GM23338 (cell line): Measurements from ENCODE around the gene SUGCT. TPM values are rescaled to one million over a fixed set of nuclear protein-coding genes. Genes with fewer than 3 reads are reported as not detected.

Source experiments
- ATAC-seq: fragments of 200-7000 bp; cut with Tn5 transposase; 3 replicates; pipeline ENCODE4 v1.9.1; 2020
- DNase-seq: peaks from one replicate; pipeline ENCODE4 v3.0.0-alpha.2; 2015; ENCODE audit warnings: low spot score
- H2AFZ ChIP-seq: fragments of 200-600 bp; sonication (generic); 2 replicates; pipeline ENCODE4 v1.8.0; 2016; ENCODE audit warnings: antibody characterized with exemption, mild to moderate bottlenecking, moderate library complexity
- H3F3A ChIP-seq: fragments of 200-600 bp; sonication (generic); replicated peaks from 2 replicates; pipeline ENCODE4 v1.8.0; 2017; ENCODE audit warnings: antibody characterized with exemption, mixed run types, low read depth
- H3K27ac ChIP-seq: fragments of 200-600 bp; sonication (generic); 2 replicates; pipeline ENCODE4 v1.6.1; 2016; ENCODE audit warnings: low read depth
- H3K27me3 ChIP-seq: fragments of 200-600 bp; sonication (generic); 2 replicates; pipeline ENCODE4 v1.8.0; 2016; ENCODE audit warnings: mild to moderate bottlenecking, mixed run types, moderate library complexity; ENCODE audit not compliant: insufficient read depth
- H3K36me3 ChIP-seq: fragments of 200-600 bp; sonication (generic); 2 replicates; pipeline ENCODE4 v1.8.0; 2016; ENCODE audit warnings: mild to moderate bottlenecking; ENCODE audit not compliant: insufficient read depth
- H3K4me1 ChIP-seq: fragments of 200-600 bp; sonication (generic); 2 replicates; pipeline ENCODE4 v1.8.0; 2016; ENCODE audit warnings: mild to moderate bottlenecking, moderate library complexity; ENCODE audit not compliant: insufficient read depth
- H3K4me2 ChIP-seq: fragments of 200-600 bp; sonication (generic); 2 replicates; pipeline ENCODE4 v1.7.1; 2017; ENCODE audit warnings: mixed run types
- H3K4me3 ChIP-seq: fragments of 200-600 bp; sonication (generic); 2 replicates; pipeline ENCODE4 v1.6.1; 2016; ENCODE audit warnings: mixed run types
- H3K79me2 ChIP-seq: fragments of 200-600 bp; sonication (generic); replicated peaks from 2 replicates; pipeline ENCODE4 v1.8.0; 2017; ENCODE audit warnings: mild to moderate bottlenecking; ENCODE audit not compliant: insufficient read depth
- H3K9me2 ChIP-seq: fragments of 200-600 bp; sonication (generic); 2 replicates; pipeline ENCODE4 v1.8.0; 2017; ENCODE audit not compliant: insufficient read depth
- H4K20me1 ChIP-seq: fragments of 200-600 bp; sonication (generic); replicated peaks from 2 replicates; pipeline ENCODE4 v1.8.0; 2017; ENCODE audit warnings: mild to moderate bottlenecking; ENCODE audit not compliant: insufficient read depth
- H3K27ac Mint-ChIP-seq: 2 replicates; pipeline ENCODE4 v1.8.0; 2020; ENCODE audit warnings: inconsistent platforms, mild to moderate bottlenecking, moderate library complexity, mixed read lengths
- H3K27me3 Mint-ChIP-seq: 3 replicates; pipeline ENCODE4 v1.8.0; 2022; ENCODE audit warnings: low read depth, mild to moderate bottlenecking, moderate library complexity, mixed read lengths, inconsistent platforms; ENCODE audit not compliant: insufficient read depth, poor library complexity
- H3K36me3 Mint-ChIP-seq: 3 replicates; pipeline ENCODE4 v1.8.0; 2021; ENCODE audit warnings: low read depth, mild to moderate bottlenecking, inconsistent platforms, moderate library complexity, mixed read lengths
- H3K4me1 Mint-ChIP-seq: 3 replicates; pipeline ENCODE4 v1.8.0; 2020; ENCODE audit warnings: mild to moderate bottlenecking, inconsistent platforms, mixed read lengths
- H3K4me3 Mint-ChIP-seq: 3 replicates; pipeline ENCODE4 v1.8.0; 2021; ENCODE audit warnings: moderate library complexity, mild to moderate bottlenecking, inconsistent platforms, mixed read lengths
- H3K9me3 Mint-ChIP-seq: 3 replicates; pipeline ENCODE4 v1.8.0; 2020; ENCODE audit warnings: moderate library complexity, mild to moderate bottlenecking, inconsistent platforms, mixed read lengths
- CREB1 ChIP-seq: fragments of 250-450 bp; sonication (Bioruptor Pico); IDR thresholded peaks from 2 replicates; pipeline ENCODE4 v1.5.0; 2020; ENCODE audit warnings: low read depth, mild to moderate bottlenecking, moderate library complexity
- EZH2phosphoT487 ChIP-seq: fragments of 200-600 bp; sonication (generic); IDR thresholded peaks from one replicate; pipeline ENCODE4 v1.8.1; 2018; ENCODE audit warnings: antibody characterized with exemption; ENCODE audit not compliant: unreplicated experiment
- STAT1 ChIP-seq: IDR thresholded peaks from one replicate; pipeline ENCODE4 v1.6.1; 2016; ENCODE audit warnings: antibody characterized with exemption; ENCODE audit not compliant: unreplicated experiment
- ZNF114 ChIP-seq: fragments of 250-450 bp; sonication (Bioruptor Pico); IDR thresholded peaks from 2 replicates; pipeline ENCODE4 v1.5.0; 2020; ENCODE audit warnings: mild to moderate bottlenecking, moderate library complexity
- ZNF331 ChIP-seq: fragments of 250-450 bp; sonication (Bioruptor Pico); IDR thresholded peaks from 2 replicates; pipeline ENCODE4 v1.5.0; 2020; ENCODE audit warnings: low read depth, mild to moderate bottlenecking, moderate library complexity
- polyA plus RNA-seq: library from polyadenylated mRNA; unstranded; fragments of >200 nt; fragmentation: Nextera tagmentation; extraction: Ambion mirVana; gene quantifications from 2 replicates; pipeline ENCODE4 v1.2.1, GENCODE V29; 2016
- total RNA-seq: library from RNA; depleted of rRNA; stranded (reverse); fragments of >200 nt; shearing (Covaris generic); gene quantifications from 2 replicates; pipeline ENCODE4 v1.2.3, GENCODE V29; 2014
- TF ChIP-seq, protein P1 (sequence below): IDR thresholded peaks from one replicate; pipeline ENCODE4 v1.6.1; 2018; ENCODE audit warnings: antibody characterized with exemption; ENCODE audit not compliant: unreplicated experiment
- TF ChIP-seq, protein P2 (sequence below), 2 experiments: fragments of 200-600 bp in 1 of 2; sonication (generic) in 1 of 2; conservative IDR thresholded peaks; 2 replicates each; pipeline versions ENCODE4 v1.5.1 to v1.6.1; 2016 to 2017; ENCODE audit warnings: antibody characterized with exemption in 2 of 2, low read depth in 2 of 2, mild to moderate bottlenecking in 2 of 2, moderate library complexity in 1 of 2
- TF ChIP-seq, protein P3 (sequence below): fragments of 250-450 bp; sonication (Bioruptor Pico); IDR thresholded peaks from 2 replicates; pipeline ENCODE4 v1.5.0; 2020; ENCODE audit warnings: mild to moderate bottlenecking, moderate library complexity

Gene SUGCT
- total and polyA plus RNA-seq, 2 experiments from 2014 or later = 4.2 to 5.6 TPM

DNA sequence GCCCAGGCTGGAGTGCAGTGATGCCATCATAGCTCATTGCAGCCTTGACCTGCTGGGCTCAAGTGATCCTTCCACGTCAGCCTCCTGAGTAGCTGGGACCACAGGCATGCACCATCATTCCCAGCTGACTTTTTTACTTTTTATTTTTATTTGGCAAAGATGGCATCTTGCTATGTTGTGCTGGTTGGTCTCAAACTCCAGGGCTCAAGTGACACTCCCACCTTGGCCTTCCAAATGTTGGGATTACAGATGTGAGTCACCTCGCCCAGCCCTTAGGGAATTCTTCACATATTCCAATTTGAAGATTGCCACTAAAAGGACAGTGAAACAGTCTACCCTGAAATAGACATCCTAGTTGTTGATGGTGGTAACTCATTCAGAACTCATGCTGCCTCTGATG is 27.7 kb downstream of the SUGCT start:
- Histone ChIP-seq H2AFZ (no peak overlapping the region), H3K27ac (no peak overlapping the region), H3K4me3 (no peak overlapping the region), H3F3A (no peaks in the 10 kb centered on the region), H4K20me1 (no peaks in the 10 kb centered on the region), H3K79me2 (no peaks in the 10 kb centered on the region), H3K36me3 (no peaks in the 10 kb centered on the region), H3K9me2 (no peaks in the 10 kb centered on the region), H3K27me3 (no peaks in the 10 kb centered on the region), H3K4me2 (no peak overlapping the region), H3K4me1 (no peaks in the 10 kb centered on the region)
- H3K4me1 Mint-ChIP-seq = no peaks in the 10 kb centered on the region
- H3K36me3 Mint-ChIP-seq = no peaks in the 10 kb centered on the region
- H3K9me3 Mint-ChIP-seq = no peaks in the 10 kb centered on the region; the same call in 2 of the 3 replicates
- DNase-seq = no peak
- H3K4me3 Mint-ChIP-seq = no peak overlapping the region
- no peak for ATAC-seq
- no peaks in the 10 kb centered on the region for H3K27me3 Mint-ChIP-seq
- TF ChIP-seq, protein P1, sequence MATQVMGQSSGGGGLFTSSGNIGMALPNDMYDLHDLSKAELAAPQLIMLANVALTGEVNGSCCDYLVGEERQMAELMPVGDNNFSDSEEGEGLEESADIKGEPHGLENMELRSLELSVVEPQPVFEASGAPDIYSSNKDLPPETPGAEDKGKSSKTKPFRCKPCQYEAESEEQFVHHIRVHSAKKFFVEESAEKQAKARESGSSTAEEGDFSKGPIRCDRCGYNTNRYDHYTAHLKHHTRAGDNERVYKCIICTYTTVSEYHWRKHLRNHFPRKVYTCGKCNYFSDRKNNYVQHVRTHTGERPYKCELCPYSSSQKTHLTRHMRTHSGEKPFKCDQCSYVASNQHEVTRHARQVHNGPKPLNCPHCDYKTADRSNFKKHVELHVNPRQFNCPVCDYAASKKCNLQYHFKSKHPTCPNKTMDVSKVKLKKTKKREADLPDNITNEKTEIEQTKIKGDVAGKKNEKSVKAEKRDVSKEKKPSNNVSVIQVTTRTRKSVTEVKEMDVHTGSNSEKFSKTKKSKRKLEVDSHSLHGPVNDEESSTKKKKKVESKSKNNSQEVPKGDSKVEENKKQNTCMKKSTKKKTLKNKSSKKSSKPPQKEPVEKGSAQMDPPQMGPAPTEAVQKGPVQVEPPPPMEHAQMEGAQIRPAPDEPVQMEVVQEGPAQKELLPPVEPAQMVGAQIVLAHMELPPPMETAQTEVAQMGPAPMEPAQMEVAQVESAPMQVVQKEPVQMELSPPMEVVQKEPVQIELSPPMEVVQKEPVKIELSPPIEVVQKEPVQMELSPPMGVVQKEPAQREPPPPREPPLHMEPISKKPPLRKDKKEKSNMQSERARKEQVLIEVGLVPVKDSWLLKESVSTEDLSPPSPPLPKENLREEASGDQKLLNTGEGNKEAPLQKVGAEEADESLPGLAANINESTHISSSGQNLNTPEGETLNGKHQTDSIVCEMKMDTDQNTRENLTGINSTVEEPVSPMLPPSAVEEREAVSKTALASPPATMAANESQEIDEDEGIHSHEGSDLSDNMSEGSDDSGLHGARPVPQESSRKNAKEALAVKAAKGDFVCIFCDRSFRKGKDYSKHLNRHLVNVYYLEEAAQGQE = no peak
- TF ChIP-seq, protein P2, sequence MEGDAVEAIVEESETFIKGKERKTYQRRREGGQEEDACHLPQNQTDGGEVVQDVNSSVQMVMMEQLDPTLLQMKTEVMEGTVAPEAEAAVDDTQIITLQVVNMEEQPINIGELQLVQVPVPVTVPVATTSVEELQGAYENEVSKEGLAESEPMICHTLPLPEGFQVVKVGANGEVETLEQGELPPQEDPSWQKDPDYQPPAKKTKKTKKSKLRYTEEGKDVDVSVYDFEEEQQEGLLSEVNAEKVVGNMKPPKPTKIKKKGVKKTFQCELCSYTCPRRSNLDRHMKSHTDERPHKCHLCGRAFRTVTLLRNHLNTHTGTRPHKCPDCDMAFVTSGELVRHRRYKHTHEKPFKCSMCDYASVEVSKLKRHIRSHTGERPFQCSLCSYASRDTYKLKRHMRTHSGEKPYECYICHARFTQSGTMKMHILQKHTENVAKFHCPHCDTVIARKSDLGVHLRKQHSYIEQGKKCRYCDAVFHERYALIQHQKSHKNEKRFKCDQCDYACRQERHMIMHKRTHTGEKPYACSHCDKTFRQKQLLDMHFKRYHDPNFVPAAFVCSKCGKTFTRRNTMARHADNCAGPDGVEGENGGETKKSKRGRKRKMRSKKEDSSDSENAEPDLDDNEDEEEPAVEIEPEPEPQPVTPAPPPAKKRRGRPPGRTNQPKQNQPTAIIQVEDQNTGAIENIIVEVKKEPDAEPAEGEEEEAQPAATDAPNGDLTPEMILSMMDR (conservative IDR thresholded peaks at IDR 0.05; ENCODE audit: low read depth in 2 of 2) = no peak
- no peak for TF ChIP-seq CREB1 (CRISPR knock-in tag)
- TF ChIP-seq, protein P3, sequence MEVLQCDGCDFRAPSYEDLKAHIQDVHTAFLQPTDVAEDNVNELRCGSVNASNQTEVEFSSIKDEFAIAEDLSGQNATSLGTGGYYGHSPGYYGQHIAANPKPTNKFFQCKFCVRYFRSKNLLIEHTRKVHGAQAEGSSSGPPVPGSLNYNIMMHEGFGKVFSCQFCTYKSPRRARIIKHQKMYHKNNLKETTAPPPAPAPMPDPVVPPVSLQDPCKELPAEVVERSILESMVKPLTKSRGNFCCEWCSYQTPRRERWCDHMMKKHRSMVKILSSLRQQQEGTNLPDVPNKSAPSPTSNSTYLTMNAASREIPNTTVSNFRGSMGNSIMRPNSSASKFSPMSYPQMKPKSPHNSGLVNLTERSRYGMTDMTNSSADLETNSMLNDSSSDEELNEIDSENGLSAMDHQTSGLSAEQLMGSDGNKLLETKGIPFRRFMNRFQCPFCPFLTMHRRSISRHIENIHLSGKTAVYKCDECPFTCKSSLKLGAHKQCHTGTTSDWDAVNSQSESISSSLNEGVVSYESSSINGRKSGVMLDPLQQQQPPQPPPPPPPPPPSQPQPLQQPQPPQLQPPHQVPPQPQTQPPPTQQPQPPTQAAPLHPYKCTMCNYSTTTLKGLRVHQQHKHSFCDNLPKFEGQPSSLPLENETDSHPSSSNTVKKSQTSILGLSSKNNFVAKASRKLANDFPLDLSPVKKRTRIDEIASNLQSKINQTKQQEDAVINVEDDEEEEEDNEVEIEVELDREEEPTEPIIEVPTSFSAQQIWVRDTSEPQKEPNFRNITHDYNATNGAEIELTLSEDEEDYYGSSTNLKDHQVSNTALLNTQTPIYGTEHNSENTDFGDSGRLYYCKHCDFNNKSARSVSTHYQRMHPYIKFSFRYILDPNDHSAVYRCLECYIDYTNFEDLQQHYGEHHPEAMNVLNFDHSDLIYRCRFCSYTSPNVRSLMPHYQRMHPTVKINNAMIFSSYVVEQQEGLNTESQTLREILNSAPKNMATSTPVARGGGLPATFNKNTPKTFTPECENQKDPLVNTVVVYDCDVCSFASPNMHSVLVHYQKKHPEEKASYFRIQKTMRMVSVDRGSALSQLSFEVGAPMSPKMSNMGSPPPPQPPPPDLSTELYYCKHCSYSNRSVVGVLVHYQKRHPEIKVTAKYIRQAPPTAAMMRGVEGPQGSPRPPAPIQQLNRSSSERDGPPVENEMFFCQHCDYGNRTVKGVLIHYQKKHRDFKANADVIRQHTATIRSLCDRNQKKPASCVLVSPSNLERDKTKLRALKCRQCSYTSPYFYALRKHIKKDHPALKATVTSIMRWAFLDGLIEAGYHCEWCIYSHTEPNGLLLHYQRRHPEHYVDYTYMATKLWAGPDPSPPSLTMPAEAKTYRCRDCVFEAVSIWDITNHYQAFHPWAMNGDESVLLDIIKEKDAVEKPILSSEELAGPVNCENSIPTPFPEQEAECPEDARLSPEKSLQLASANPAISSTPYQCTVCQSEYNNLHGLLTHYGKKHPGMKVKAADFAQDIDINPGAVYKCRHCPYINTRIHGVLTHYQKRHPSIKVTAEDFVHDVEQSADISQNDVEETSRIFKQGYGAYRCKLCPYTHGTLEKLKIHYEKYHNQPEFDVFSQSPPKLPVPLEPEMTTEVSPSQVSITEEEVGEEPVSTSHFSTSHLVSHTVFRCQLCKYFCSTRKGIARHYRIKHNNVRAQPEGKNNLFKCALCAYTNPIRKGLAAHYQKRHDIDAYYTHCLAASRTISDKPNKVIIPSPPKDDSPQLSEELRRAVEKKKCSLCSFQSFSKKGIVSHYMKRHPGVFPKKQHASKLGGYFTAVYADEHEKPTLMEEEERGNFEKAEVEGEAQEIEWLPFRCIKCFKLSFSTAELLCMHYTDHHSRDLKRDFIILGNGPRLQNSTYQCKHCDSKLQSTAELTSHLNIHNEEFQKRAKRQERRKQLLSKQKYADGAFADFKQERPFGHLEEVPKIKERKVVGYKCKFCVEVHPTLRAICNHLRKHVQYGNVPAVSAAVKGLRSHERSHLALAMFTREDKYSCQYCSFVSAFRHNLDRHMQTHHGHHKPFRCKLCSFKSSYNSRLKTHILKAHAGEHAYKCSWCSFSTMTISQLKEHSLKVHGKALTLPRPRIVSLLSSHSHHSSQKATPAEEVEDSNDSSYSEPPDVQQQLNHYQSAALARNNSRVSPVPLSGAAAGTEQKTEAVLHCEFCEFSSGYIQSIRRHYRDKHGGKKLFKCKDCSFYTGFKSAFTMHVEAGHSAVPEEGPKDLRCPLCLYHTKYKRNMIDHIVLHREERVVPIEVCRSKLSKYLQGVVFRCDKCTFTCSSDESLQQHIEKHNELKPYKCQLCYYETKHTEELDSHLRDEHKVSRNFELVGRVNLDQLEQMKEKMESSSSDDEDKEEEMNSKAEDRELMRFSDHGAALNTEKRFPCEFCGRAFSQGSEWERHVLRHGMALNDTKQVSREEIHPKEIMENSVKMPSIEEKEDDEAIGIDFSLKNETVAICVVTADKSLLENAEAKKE = no peak
- no peak for TF ChIP-seq STAT1
- no peak for TF ChIP-seq ZNF331 (CRISPR knock-in tag)
- TF ChIP-seq ZNF114 (CRISPR knock-in tag) = no peak
- TF ChIP-seq EZH2phosphoT487 = no peak
- no peak overlapping the region for H3K27ac Mint-ChIP-seq
